ENCODE data around the gene PALLD.

GRCh38 chr4:168924667-168925066 is 427.8 kb downstream of the PALLD start:
- TF ChIP-seq POLR2A (IDR thresholded peaks at IDR 0.05) = no peak
- TF ChIP-seq, protein P1, sequence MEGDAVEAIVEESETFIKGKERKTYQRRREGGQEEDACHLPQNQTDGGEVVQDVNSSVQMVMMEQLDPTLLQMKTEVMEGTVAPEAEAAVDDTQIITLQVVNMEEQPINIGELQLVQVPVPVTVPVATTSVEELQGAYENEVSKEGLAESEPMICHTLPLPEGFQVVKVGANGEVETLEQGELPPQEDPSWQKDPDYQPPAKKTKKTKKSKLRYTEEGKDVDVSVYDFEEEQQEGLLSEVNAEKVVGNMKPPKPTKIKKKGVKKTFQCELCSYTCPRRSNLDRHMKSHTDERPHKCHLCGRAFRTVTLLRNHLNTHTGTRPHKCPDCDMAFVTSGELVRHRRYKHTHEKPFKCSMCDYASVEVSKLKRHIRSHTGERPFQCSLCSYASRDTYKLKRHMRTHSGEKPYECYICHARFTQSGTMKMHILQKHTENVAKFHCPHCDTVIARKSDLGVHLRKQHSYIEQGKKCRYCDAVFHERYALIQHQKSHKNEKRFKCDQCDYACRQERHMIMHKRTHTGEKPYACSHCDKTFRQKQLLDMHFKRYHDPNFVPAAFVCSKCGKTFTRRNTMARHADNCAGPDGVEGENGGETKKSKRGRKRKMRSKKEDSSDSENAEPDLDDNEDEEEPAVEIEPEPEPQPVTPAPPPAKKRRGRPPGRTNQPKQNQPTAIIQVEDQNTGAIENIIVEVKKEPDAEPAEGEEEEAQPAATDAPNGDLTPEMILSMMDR (IDR thresholded peaks at IDR 0.05) = no peak
